Type B pancreatic cell (in vitro differentiated cells): ENCODE data around the gene ZFP42. TPM values are rescaled to one million over a fixed set of nuclear protein-coding genes. Genes with fewer than 3 reads are reported as not detected.

Experiments
- DNase-seq: peaks from one replicate; pipeline ENCODE4 v3.0.0; 2021; ENCODE audit warnings: mixed read lengths; ENCODE audit not compliant: unreplicated experiment; ENCODE audit errors: extremely low spot score
- H3K27ac Mint-ChIP-seq: 2 replicates; pipeline ENCODE4 v1.8.0; 2021; ENCODE audit warnings: mild to moderate bottlenecking, mixed read lengths
- H3K27me3 Mint-ChIP-seq: 2 replicates; pipeline ENCODE4 v1.8.0; 2021; ENCODE audit warnings: mixed read lengths
- H3K36me3 Mint-ChIP-seq: 2 replicates; pipeline ENCODE4 v1.8.0; 2021; ENCODE audit warnings: mixed read lengths
- H3K4me1 Mint-ChIP-seq: one replicate; pipeline ENCODE4 v1.8.0; 2021; ENCODE audit warnings: mixed read lengths; ENCODE audit not compliant: unreplicated experiment
- H3K4me3 Mint-ChIP-seq: 2 replicates; pipeline ENCODE4 v1.8.0; 2021; ENCODE audit warnings: mild to moderate bottlenecking, mixed read lengths
- H3K9me3 Mint-ChIP-seq: 2 replicates; pipeline ENCODE4 v1.8.0; 2021; ENCODE audit warnings: mixed read lengths
- total RNA-seq: library from RNA; stranded (reverse); gene quantifications from 2 replicates; pipeline ENCODE4 v1.2.1, GENCODE V29; 2021; ENCODE audit warnings: low replicate concordance
- TF ChIP-seq, protein P1 (sequence below): fragments of 200-600 bp; sonication (generic); conservative IDR thresholded peaks from 2 replicates; pipeline ENCODE4 v1.5.0; 2021; ENCODE audit warnings: antibody characterized with exemption, mild to moderate bottlenecking

The ZFP42 gene
- total RNA-seq, 1 donor from 2014 or later: 12.0 TPM

DNA sequence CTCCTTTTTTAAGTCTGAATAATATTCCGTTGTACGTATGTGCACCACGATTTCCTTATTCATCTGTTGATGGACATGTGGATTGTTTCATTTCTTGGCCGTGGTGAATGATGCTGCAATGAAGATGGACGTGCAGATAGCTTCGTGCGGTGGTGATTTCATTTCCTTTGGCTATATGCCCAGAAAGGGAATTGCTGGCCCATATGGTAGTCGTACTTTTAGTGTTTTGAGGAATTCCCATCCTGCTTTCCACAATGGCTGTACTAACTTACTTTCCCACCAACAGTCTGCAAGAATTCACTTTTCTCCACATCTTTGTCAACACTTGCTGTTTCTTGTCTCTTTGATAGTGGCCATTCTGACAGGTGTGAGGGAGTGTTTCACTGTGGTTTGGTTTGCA, 12.8 kb downstream of the ZFP42 start:
- no peak for DNase-seq
- H3K36me3 Mint-ChIP-seq: peaks cover 14% of the 10 kb centered on the region
- H3K9me3 Mint-ChIP-seq: peaks cover 6% of the 10 kb centered on the region
- H3K4me1 Mint-ChIP-seq: peaks cover 6% of the 10 kb centered on the region
- no peaks in the 10 kb centered on the region for H3K27me3 Mint-ChIP-seq
- H3K4me3 Mint-ChIP-seq: no peak overlapping the region
- TF ChIP-seq, protein P1, sequence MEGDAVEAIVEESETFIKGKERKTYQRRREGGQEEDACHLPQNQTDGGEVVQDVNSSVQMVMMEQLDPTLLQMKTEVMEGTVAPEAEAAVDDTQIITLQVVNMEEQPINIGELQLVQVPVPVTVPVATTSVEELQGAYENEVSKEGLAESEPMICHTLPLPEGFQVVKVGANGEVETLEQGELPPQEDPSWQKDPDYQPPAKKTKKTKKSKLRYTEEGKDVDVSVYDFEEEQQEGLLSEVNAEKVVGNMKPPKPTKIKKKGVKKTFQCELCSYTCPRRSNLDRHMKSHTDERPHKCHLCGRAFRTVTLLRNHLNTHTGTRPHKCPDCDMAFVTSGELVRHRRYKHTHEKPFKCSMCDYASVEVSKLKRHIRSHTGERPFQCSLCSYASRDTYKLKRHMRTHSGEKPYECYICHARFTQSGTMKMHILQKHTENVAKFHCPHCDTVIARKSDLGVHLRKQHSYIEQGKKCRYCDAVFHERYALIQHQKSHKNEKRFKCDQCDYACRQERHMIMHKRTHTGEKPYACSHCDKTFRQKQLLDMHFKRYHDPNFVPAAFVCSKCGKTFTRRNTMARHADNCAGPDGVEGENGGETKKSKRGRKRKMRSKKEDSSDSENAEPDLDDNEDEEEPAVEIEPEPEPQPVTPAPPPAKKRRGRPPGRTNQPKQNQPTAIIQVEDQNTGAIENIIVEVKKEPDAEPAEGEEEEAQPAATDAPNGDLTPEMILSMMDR: no peak
- peak overlapping the region; percentile 33 for H3K27ac Mint-ChIP-seq

DNA sequence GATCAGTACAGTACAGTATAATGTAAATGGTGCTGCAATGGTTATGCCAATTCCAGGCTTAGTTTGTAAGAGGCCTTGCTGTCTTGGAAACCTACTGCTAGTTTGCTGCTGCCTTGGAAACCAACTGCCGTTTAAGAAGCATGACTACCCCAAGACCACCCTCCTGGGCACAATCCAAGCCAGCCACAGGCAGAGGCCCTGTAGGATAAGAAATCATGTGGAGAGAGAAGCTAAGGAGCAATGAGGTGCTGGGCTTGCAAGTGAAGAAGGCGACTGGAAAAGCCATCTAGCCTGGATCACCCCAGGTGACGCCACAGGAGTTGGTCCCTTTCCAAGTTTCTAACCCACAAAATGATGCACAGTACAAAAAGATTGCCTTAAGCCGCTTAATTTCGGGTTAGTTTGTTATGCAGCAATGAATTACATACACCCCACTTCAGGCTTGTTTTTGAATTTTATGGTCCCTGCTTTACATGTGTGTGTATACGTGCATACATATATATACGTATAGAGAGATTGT, 16.9 kb downstream of the ZFP42 start:
- TF ChIP-seq, protein P1: no peak
- peak overlapping the region; percentile 58 for H3K27ac Mint-ChIP-seq
- H3K4me1 Mint-ChIP-seq: peaks cover 24% of the 10 kb centered on the region
- peaks cover 9% of the 10 kb centered on the region for H3K9me3 Mint-ChIP-seq
- no peaks in the 10 kb centered on the region for H3K27me3 Mint-ChIP-seq
- DNase-seq: no peak
- peaks cover 9% of the 10 kb centered on the region for H3K36me3 Mint-ChIP-seq
- no peak overlapping the region for H3K4me3 Mint-ChIP-seq

DNA sequence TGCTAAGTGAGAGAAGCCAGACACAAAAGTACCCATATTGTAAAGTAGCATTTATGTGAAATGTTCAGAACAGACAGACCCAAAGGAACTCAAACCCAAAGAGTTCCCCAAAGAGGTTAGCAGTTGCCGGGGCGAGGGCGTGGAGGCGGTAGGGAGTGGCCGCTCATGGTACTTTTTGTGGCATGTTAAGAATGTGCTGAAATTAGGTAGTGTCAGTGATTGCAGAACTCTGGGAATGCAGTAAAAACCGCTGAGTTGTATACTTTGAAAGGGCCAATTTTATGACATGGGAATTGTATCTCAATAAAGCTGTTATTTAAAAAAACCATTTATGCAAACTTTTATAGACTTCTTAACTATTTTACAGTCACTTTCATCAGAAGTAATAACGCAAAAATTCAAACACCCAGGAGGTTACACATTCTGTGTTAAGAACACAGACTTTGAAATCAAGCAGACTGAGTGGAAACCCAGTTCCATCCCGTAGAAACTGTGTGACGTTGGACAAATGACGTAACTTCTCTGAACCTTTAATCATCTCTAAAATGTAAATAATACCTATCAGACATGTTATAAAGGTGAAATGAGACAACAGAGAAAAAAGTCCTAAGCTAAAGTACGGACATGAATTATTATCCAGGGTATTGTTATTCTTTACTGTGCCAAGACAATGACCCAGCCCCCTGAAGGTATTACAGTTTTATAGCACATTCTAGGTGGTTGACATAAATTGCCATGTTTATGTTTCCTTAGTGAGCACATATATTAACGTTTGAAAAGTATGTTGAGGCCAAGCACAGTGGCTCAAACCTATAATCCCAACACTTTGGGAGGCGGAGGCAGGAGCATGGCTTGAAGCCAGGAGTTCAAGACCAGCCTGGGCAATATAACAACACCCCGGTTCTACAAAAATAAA, 19.7 kb downstream of the ZFP42 start:
- TF ChIP-seq, protein P1: no peak
- H3K36me3 Mint-ChIP-seq: peaks cover 4% of the 10 kb centered on the region
- DNase-seq: no peak
- H3K4me1 Mint-ChIP-seq: peaks cover 21% of the 10 kb centered on the region
- H3K9me3 Mint-ChIP-seq: peaks cover 4% of the 10 kb centered on the region
- peak overlapping the region; percentile 12 for H3K4me3 Mint-ChIP-seq
- no peaks in the 10 kb centered on the region for H3K27me3 Mint-ChIP-seq
- H3K27ac Mint-ChIP-seq: peak overlapping the region; percentile 93

DNA sequence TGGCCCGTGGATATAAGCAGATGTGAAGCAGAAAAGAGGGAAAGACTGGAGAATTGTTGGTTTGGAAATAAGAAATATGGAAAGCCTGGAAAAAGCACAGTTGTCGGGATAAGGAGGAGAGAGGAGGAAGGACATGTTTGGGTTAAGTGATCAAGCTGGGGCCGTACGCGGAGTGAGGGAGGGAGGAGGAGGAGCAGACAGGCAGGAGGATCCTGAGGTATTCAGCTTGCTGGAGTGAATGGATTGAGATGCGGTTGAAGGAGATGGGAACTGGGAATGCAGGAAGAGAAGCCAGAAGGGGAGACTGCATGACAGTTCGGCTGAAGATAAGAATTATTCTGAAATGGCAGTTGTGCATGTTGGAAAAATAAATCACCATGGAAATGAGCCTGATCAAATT, 21.2 kb downstream of the ZFP42 start:
- H3K4me1 Mint-ChIP-seq: peaks cover 23% of the 10 kb centered on the region
- H3K9me3 Mint-ChIP-seq: peaks cover 5% of the 10 kb centered on the region
- peak overlapping the region; percentile 19 for H3K4me3 Mint-ChIP-seq
- H3K36me3 Mint-ChIP-seq: peaks cover under 1% of the 10 kb centered on the region
- TF ChIP-seq, protein P1: no peak
- no peaks in the 10 kb centered on the region for H3K27me3 Mint-ChIP-seq
- DNase-seq: no peak
- H3K27ac Mint-ChIP-seq: peak overlapping the region; percentile 79

DNA sequence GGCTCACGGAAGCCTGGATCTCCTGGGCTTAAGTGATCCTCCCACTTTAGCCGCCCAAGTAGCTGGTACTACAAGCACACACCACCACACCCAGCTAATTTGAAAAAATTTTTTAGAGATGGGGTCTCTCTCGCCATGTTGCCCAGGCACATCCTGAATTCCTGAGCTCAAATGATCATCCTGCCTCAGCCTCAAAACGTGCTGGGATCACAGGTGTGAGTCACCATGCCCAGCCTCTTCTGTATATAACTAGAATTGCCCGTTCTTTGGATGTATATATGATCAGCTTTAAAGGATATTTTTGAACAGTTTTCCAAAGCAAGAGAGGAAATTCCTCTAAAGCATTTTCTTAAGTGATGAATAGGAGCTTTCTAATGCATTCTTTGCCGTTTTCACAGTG, 22.7 kb downstream of the ZFP42 start:
- peak overlapping the region; percentile 79 for H3K27ac Mint-ChIP-seq
- no peak overlapping the region for H3K4me3 Mint-ChIP-seq
- peaks cover 3% of the 10 kb centered on the region for H3K36me3 Mint-ChIP-seq
- H3K27me3 Mint-ChIP-seq: no peaks in the 10 kb centered on the region
- TF ChIP-seq, protein P1: no peak
- DNase-seq: no peak
- peaks cover 10% of the 10 kb centered on the region for H3K9me3 Mint-ChIP-seq
- peaks cover 36% of the 10 kb centered on the region for H3K4me1 Mint-ChIP-seq
